Hepatocyte (in vitro differentiated cells): ENCODE results near the gene MED9.

Experiments
- CTCF ChIP-seq: fragments of 200-600 bp; sonication (generic); IDR thresholded peaks from 2 replicates; pipeline ENCODE4 v1.5.1; 2016; ENCODE audit warnings: antibody characterized with exemption, mild to moderate bottlenecking; ENCODE audit not compliant: poor library complexity
- EZH2 ChIP-seq: fragments of 200-600 bp; sonication (generic); IDR thresholded peaks from 2 replicates; pipeline ENCODE4 v1.6.1; 2016; ENCODE audit warnings: antibody characterized with exemption, mild to moderate bottlenecking, borderline replicate concordance

- TF ChIP-seq EZH2 = no peak
- no peak for TF ChIP-seq CTCF
These were observed 56.2 kb downstream of the MED9 start for GRCh38 chr17:17532991-17533390.
